GM04504 (cell line): ENCODE data around the gene FGF21.
A peak's percentile ranks its signal among the peaks of the same experiment; 100 is the strongest.
"Not testable (repeated sequence)": the region's sequence is repeated elsewhere in the genome, so short reads cannot be mapped to it uniquely, and the experiment has no call there.

ENCODE experiments used
- DNase-seq: peaks from one replicate; pipeline ENCODE4 v3.0.0-alpha.2; 2012; ENCODE audit warnings: low read depth

The FGF21 gene, protein sequence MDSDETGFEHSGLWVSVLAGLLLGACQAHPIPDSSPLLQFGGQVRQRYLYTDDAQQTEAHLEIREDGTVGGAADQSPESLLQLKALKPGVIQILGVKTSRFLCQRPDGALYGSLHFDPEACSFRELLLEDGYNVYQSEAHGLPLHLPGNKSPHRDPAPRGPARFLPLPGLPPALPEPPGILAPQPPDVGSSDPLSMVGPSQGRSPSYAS

DNA sequence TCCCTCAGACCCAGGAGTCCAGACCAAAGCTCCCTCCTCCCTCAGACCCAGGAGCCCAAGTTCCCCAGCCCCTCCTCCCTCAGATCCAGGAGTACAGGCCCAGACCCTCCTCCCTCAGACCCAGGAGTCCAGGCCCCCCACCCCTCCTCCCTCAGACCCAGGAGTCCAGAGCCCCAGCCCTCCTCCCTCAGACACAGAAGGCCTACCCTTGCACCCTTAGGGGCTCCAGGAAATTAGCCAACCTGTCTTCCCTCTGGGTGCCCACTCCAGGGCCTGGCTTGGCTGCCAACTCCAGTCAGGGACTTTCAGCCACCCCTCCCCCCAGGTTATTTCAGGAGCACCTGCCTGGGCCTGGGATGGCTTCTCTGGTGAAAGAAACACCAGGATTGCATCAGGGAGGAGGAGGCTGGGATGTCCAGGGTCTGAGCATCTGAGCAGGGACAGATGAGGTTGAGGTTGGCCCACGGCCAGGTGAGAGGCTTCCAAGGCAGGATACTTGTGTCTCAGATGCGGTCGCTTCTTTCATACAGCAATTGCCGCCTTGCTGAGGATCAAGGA lies at the start of gene FGF21:
FGF21 (plus strand) TSS at position 441 of the 558 bp plus-strand sequence. CDS start 713 bp downstream, outside the sequence.
- no peak for DNase-seq

DNA sequence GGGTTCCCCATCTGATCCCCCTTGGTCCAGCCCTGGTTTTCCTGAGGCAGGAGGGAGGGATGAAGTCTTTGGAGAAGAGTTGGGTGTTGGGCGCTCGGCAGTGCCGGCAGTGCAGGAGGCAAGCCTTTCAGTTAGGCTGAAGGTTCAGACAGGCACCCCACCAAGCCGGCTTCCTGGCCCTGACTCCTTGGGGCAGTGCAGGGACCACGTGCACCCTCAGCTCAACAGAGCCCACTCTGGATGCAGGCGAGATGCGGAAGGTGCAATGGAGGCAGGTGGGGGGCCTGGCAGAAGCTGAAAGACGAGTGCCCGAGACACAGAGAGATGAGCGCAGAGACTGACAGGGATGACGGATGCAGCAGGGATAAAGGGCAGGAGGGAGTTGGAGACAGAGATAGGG lies 46.9 kb upstream of the FGF21 start:
- DNase-seq = no peak

DNA sequence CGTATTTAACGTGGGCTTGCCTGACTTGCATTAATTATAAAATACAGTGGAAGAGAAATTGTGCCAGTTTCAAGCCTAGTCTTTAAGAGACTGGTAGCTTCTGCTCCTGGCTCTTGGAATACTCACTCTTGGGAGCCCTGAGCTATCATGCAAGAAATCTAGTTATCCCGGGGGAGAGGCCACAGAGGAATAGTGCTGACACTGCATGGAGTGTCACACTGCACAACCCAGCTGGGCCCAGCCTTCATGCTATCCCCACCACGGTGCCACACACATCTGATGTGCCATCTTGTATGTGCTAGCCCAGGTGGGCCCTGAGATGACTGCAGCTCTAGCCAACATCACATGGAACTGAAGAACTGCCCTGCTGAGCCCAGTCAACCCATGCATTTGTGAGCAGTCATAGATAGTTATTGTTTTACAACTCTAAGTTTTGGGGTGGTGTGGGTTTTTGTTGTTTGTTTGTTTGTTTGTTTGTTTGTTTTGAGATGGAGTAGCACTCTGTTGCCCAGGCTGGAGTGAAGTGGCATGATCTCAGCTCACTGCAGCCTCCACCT lies 44.1 kb upstream of the FGF21 start:
- DNase-seq = no peak

DNA sequence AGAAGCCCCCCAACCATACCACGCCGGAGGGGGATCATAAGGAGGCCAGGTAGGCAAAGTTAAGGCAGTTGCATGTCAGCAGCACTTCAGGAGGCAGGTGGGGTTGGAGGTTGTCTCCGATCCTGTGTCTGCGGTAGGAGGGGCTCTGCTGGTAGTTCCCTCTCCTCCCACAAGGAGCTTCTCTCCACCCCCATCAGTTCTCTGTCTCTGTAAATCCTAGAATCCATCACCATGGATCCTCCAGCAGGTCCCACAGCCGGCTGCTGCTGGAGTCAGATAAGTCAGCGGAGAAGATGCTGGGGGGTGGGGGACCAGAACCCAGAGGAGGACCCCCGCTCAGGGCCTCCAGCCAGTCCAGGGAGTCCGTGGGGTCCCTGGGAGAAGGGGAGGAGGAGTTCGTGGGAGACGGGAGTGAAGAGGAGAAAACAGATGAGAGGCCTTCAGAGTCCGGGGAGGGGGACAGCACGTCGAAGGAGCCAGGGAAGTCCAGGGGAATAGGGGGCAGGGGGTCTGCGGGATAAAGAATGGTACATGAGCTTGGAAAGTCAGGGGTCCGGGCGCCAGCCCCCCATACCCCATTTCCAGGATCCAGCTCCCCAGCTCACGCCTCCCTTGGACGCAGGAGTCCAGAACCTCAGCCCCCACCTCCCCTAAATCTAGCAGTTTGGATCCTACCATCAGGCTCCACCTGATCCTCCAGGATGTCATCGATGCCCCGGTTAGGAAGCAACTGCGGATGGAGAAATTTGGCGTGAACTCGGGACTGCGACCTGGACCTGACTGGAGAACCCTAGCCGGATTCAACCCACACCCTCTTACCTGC lies 42.1 kb upstream of the FGF21 start:
- DNase-seq = no peak

DNA sequence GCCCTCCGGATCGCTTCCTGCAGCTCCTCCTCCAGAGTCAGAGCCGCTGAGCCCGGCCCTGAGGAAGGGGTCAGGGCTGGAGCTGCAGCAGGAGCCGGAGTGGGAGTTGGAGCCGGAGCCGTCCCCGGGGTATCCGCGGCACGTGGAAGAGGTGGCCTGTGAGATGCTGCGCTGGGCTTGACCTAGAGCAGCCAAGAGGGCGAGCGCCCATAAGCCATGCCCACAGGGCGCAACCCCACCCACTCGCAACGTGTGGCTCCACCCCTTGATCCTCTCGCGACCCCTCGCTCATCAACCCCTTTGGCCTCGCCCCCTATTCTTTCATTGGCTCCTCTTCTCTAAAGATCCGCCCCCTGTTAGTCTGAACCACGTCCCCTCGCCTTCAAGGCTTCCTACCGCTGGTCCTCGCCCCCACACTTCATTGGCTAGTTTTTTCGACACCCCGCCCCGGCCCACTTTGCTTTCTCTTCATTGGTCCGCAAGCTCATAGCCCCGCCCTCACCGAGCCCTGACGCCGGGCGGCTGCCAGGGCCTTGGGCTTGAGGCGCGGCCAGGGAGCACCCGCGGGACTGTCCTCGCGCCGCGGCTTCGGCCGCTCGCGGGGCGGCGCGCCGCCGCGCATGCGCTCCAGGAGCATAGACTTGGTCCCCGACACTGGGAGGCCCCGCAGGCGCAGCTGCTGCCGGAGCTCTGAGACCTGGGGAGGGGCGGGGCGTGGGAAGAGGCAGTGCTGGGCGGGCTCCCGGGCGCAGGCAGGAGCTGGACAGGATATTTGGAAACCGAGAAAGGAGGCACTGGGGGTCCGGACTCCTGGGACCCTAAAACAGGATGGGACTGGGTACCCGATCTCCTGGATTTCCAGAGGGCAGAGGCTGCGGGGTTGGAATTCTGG lies 41.2 kb upstream of the FGF21 start:
- DNase-seq = peak; percentile 99

DNA sequence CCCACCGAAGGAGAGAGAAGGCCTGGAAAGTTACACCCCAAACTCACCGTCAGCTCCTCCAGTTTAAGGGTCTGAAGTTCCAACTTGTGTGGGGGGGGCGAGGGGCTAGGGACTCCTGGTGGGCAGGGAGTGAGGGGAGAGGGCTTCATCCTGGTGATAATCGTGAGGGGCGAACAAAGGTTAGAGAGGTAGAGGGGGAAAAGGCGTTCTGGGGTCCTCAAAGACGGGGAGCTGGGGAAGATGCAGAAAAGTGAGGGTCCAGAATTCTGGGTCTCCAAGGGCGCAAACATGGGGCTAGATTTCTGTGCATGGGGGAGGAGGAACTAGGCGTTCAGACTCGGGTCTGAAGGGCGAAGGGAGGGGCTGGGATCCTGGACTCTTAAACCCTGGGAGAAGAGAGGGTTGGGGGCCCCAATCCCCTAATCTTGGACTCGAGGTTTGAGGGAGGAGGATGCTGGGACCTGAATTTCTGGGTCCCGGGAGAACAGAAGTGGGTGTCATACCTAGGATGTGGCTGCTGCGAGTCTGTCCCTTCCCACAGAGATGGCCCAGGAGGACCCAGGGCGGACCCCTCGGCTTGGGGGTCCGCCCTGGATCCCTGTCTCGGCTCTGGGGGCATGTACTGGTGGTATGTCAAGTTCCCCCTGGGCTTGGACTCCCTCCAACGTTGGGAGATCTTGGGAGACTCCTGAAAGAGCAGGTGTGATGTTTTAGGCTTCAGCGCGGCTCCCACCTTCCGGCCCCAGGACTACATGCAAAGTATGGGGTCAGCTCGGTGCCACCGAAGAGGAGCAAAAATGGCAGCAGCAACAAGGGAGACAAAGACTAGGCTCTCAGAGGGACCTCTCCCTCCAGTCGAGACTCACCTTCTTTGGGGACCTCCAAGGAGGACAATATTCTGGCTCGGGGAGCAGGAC lies 40.3 kb upstream of the FGF21 start:
- DNase-seq = no peak

DNA sequence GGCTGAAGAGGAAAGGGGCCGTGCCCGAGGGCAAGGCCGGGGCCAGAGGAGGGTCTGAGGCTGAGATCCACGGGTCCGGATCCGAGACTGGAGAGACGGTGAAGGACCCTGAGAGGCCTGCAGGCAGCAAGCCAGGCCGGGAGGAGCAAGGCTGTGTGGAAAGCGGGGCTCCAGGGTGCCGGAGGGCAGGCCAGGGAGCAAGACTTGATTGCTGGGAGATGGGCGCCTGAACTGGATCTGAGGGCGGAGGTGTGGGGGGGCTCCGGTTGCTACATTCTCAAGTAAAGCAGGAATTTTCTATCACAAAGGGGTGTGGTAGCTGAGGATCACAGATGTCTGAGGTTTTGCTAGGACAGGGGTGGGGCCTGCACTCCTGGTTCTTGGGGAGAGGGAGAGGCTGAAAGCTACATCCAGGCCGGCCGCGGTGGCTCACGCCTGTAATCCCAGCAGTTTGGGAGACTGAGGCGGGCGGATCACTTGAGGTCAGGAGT lies 39.6 kb upstream of the FGF21 start:
- DNase-seq = no peak

DNA sequence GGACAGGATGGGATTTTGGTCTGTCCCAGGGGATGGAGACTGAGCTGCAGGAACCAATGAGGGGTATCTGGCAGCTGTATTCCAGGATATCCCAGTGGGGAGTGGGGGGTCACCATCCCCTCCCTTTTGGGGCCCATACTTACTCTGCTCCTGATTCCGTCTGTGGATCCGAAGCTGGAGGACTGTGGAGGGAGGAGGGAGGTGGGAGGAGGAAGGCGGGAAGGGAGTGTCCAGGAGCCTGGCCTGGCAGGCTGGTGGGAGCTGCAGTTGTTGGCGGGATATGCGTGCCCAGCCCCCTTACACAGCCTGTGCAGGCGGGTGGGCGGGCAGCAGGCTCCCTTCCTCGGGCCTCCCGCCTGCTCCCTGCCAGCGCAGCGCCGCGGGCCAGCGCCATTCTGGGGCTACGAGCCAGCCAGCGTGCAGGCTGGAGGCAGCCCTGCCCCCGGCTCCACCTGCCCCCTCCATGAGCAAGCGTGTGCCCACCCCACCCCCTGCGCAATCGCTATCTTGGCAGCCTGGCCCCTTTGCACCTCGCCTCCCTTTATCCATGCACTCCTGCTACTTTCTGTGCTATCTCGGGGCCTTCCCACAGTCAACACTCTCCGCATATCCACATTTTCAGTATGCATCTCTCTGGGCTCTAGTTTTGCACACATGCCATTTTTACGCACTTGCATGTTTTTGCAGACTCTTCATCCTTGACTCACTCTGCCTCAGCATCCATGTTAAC lies 38.6 kb upstream of the FGF21 start:
- no peak for DNase-seq

DNA sequence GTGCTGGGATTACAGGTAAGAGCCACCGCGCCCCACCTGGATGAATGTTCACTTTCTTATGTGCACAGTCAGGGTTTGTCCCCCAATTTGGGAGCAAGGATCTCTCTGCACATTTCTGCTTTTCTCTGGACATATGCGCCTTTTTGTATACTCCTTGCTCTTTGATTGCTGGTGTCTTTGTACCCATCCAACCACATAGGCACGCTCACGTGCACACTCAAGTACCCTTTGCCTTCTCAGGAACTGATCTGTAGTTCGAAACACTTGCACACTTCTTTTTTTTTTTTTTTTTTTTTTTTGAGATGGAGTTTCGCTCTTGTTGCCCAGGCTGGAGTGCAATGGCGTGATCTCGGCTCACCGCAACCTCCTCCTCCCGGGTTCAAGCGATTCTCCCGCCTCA lies 37.2 kb upstream of the FGF21 start:
- not testable (repeated sequence) for DNase-seq

DNA sequence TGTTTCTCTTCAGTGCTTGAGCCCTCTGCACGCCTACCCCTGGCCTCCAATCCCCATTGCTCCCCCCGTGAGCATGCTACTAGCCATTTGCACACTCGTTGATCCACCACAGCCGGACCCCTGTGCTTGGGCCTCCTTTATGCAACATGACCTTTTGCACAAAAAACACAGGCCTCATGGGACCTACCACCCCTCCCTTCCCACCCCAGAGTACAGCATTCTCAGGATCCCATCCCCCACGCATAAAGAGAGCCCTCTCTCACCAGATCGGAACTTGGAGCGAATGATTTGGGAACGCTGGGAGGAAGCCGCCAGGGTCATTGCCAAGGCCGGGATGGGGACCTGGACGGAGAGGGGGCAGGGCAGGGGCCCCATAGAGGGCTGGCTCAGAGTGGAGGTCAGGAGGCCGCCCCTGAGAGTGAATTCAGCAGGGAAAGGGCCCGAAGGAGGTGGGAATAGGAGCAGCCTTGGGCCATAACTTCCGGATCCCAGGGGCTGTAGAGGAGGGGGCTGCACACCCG lies 36.6 kb upstream of the FGF21 start:
- DNase-seq = no peak

DNA sequence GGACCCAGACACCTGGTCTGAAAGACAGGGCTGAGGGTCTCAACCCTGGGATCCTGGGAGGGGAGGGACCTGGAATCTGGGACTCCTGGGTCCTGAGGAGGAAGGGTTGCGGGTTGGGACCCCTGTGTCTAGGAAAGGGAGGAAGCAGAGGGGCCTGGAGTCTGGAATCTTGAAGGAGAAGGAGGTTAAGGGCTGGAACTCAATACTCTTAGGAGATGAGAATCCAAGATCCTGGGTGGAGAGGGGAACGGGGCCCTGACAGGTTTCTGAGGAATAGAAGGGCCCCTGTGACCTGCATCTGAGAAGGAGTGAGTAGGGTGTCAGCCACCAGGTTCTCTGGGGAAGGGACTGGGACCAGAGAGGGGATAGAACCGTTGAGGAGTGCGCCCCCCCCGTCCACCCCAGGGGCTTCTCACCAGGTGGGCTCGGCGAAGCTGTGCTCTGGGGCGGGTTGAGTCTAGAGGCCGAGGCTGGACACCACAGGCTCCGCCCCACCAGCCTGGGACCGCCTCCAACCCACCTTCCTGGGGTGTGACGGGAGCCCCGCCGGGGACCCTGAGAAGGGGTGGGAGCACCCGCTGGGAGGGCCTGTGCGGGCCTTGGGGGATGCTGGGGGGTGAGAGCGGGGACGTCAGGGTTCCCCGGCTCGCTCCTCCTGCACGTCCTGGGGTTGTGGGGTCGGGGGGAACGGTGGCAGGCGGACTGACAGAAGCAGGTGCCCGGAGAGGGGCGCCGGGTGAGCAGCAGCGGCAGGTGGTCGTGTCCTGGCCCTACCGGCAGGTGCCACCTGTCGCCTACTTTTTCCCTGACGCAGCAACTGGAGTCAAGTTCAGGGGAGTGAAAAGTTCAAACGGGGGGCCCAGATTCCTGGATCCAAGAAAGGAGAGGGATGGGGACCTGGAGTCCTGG lies 35.8 kb upstream of the FGF21 start, which contains the start of gene MAMSTR:
MAMSTR (minus strand) TSS at position 463 of the 909 bp plus-strand sequence. CDS start 694 bp downstream, outside the sequence.
- no peak for DNase-seq

DNA sequence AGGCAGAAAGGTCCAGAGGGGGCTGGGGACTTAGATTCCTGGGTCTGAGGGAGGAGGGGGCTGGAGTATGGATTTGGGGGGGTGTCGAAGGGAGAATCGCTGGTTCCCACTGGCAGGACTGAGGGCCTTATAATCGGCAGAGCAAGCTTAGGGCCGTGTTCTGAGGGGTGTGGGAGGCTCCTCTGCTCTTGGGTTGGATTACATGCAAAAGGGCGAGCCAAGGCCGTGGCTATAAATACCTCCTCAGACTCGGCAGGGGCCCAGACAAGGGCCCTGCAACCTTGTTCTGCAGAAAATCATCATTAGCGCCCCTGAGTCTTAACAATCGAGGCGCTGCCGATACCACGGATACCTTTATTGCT lies 35.1 kb upstream of the FGF21 start:
- no peak for DNase-seq

DNA sequence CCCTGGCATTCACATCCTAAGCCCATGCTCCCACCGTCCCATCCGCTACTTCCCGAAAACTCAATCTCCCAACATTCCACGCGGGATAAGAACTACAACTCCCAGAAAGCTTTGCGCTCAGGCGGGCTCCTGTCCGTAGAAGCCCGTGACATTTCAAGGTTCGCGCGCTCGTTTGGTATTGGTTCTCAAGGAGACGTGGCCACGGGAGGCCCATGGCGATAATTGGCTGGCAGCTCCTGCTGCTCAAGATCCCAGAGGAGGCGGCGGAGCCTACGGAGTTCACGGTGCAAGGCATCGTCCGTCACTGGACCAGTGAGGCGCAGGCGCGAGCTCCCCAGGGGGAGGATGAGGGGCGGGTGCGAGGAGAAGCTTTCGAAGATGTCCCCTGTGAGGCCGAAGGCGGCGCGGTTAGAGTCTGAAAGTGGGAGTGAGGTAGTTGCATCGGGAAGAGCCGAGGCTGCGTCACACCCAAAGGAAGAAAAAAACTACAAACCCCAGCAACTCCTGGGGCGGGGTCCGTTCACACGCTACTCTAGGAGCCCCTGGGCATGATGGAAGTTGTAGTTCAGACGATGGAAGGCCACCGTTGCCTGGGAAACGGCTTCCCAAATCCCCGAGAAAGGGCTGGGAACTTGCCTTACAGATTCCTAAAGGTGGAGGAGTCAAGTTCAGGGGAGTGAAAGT lies 34.6 kb upstream of the FGF21 start:
- DNase-seq = peak; percentile 99

DNA sequence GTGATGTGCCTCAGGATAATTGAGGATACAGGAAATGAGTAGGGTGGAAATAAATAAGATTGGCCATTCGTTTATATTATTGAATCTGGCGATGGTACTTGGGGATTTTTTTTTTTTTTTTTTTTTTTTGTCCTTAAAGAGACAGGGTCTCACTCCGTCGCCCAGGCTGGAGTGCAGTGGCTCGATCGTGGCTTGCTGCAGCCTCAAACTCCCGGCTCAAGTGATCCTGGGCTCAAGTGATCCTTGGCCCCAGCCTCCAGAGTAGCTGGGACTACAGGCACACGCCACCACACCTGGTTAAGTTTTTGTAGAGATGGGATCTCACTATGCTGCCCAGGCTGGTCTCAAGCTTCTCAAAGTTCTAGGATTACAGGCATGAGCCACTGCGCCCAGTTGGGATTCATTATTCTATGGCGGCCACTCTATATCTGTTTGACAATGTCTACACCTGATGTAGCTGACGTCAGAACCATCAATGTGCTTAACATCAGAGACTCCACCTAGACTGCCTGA lies 33.1 kb upstream of the FGF21 start:
- no peak for DNase-seq

DNA sequence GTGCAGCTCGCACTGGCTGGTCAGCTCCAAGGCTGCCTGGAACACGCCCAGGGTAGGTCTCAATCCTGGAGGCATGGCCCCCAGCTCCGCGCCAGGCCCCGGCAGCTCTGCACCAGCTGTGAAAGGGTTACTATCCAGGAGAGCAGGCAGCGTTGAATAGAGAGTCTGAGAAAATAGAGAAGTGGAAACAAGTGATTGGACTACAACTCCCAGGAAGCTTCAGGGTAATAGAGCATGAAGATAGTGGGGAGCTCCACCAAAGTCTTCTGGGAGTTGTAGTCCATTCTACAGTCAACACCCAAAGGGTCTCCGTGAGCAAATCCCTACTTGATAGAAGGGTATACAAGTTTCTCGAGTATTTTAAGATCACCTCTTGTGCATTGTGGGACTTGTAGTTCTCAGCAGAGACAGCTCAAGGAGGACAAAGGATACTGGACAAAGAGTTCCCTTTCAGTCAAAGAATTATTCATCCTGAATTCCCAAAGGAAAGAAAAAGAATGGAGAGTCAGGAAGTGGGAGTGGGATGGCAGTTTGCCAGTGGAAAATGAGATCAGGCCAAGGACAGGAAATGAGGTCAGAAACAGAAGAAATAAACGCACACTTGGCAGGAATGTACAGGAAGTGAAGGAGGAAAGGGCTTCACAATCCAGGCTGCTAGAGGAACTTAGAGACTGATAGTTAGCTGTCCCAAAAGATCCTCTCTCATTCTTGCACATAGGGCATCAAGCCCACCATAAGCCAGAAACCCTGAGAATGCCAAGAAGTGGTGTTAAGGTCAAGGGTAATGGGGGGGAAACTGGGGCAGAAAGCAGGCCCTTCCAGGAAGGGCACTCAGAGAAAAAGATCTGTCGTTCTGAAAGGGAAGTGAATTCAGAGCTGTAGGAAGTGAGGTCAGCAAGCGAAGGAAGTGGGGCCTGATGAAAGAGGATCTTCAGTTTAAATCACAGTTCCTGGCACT lies 30.2 kb upstream of the FGF21 start:
- DNase-seq = no peak

DNA sequence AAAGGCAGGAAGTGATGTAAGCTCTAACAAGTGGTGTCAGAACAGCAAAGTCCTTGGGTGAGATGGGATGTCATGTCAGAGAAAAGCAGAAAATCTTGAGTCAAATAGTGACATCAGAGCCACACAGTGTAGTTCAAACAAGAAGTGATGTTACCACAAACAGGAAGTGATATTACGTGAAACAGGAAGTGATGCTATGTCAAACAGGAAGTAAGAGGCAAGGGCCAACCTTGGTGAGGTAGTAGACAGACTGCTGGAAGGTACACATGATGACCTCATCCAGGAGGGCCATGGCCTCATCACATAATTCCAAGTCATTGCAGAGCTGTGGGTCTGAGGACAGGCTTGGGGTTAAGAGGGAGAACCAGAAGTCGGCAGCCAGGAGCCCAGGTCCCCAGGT lies 28.8 kb upstream of the FGF21 start:
- DNase-seq = no peak
